MG63 (cell line): ENCODE measurements around the gene HADHA. TPM values are rescaled to one million over a fixed set of nuclear protein-coding genes. Genes with fewer than 3 reads are reported as not detected.
A peak's percentile ranks its signal among the peaks of the same experiment; 100 is the strongest.
"Not testable (repeated sequence)": the region's sequence is repeated elsewhere in the genome, so short reads cannot be mapped to it uniquely, and the experiment has no call there.

Source experiments
- DNase-seq: peaks from one replicate; pipeline ENCODE4 v3.0.0-alpha.2; 2020
- H3K27me3 ChIP-seq: fragments of 250-450 bp; sonication (Bioruptor Pico); 2 replicates; pipeline ENCODE4 v1.5.1; 2020; ENCODE audit warnings: mild to moderate bottlenecking, moderate library complexity
- H3K36me3 ChIP-seq: fragments of 250-450 bp; sonication (Bioruptor Pico); 2 replicates; pipeline ENCODE4 v1.5.1; 2020; ENCODE audit warnings: mild to moderate bottlenecking, moderate library complexity
- H3K4me3 ChIP-seq: fragments of 250-450 bp; sonication (Bioruptor Pico); 2 replicates; pipeline ENCODE4 v1.5.1; 2020; ENCODE audit warnings: mild to moderate bottlenecking, moderate library complexity
- H3K9me3 ChIP-seq: fragments of 250-450 bp; sonication (Bioruptor Pico); 2 replicates; pipeline ENCODE4 v1.5.1; 2020; ENCODE audit warnings: mild to moderate bottlenecking, moderate library complexity
- total RNA-seq: library from RNA; depleted of rRNA; stranded (reverse); fragments of >200 nt; shearing (Covaris generic); gene quantifications from 2 replicates; pipeline ENCODE4 v1.2.3, GENCODE V29; 2014; ENCODE audit warnings: low replicate concordance; rRNA removed

The HADHA gene
- total RNA-seq = 141 and 162 TPM in 2 replicates

GRCh38 chr2:26244309-26245230 lies at the start of gene HADHA, which contains the start of gene HADHB:
Gene HADHA, minus strand, starts transcription at chr2:26244632. Its CDS starts 36 bp downstream, at chr2:26244596.
Gene HADHB, plus strand, starts transcription at chr2:26244939. Its CDS starts 9,316 bp downstream, at chr2:26254255.
- Histone ChIP-seq H3K27me3 (no peaks in the 10 kb centered on the region), H3K36me3 (peaks cover 6% of the 10 kb centered on the region; the same call in 1 of the 2 replicates), H3K9me3 (no peaks in the 10 kb centered on the region), H3K4me3 (peak within 1 kb of the TSS; percentile 83)
- peak; percentile 92 for DNase-seq

- H3K9me3 ChIP-seq = no peaks in the 10 kb centered on the region
- peak; percentile 31 for DNase-seq
- no peak overlapping the region for H3K4me3 ChIP-seq
- H3K27me3 ChIP-seq = no peaks in the 10 kb centered on the region
- 0 out of 2 replicates have a peak, but pooled peaks cover 4% of the 10 kb centered on the region for H3K36me3 ChIP-seq
These were observed 48.2 kb upstream of the HADHA start for GRCh38 chr2:26292646-26293045.

- no peak for DNase-seq
- H3K9me3 ChIP-seq = no peaks in the 10 kb centered on the region
- H3K36me3 ChIP-seq = peaks cover 11% of the 10 kb centered on the region
- H3K27me3 ChIP-seq = no peaks in the 10 kb centered on the region
- H3K4me3 ChIP-seq = no peak overlapping the region
These were observed 45.6 kb upstream of the HADHA start for GRCh38 chr2:26290001-26290400.

- no peaks in the 10 kb centered on the region for H3K9me3 ChIP-seq
- no peak overlapping the region for H3K4me3 ChIP-seq
- no peak for DNase-seq
- H3K27me3 ChIP-seq = no peaks in the 10 kb centered on the region
- peaks cover 39% of the 10 kb centered on the region for H3K36me3 ChIP-seq
These were observed 41.5 kb upstream of the HADHA start for GRCh38 chr2:26285931-26286330.

GRCh38 chr2:26284132-26284531 lies 39.7 kb upstream of the HADHA start:
- H3K27me3 ChIP-seq = no peaks in the 10 kb centered on the region
- no peaks in the 10 kb centered on the region for H3K9me3 ChIP-seq
- peak; percentile 36 for DNase-seq
- H3K4me3 ChIP-seq = no peak overlapping the region
- H3K36me3 ChIP-seq = peaks cover 41% of the 10 kb centered on the region

- Histone ChIP-seq H3K27me3 (no peaks in the 10 kb centered on the region), H3K36me3 (peaks cover 47% of the 10 kb centered on the region), H3K9me3 (no peaks in the 10 kb centered on the region), H3K4me3 (no peak overlapping the region)
- DNase-seq = no peak
These were observed 39.2 kb upstream of the HADHA start for GRCh38 chr2:26283606-26284005.

GRCh38 chr2:26281226-26281625 lies 36.8 kb upstream of the HADHA start:
- Histone ChIP-seq H3K27me3 (no peaks in the 10 kb centered on the region), H3K4me3 (no peak overlapping the region), H3K36me3 (peaks cover 49% of the 10 kb centered on the region), H3K9me3 (no peaks in the 10 kb centered on the region)
- no peak for DNase-seq

GRCh38 chr2:26279886-26280285 lies 35.5 kb upstream of the HADHA start:
- Histone ChIP-seq H3K4me3 (no peak overlapping the region), H3K36me3 (peaks cover 49% of the 10 kb centered on the region), H3K9me3 (no peaks in the 10 kb centered on the region), H3K27me3 (no peaks in the 10 kb centered on the region)
- DNase-seq = no peak

- H3K27me3 ChIP-seq = no peaks in the 10 kb centered on the region
- H3K36me3 ChIP-seq = peaks cover 30% of the 10 kb centered on the region
- no peak overlapping the region for H3K4me3 ChIP-seq
- H3K9me3 ChIP-seq = no peaks in the 10 kb centered on the region
- no peak for DNase-seq
These were observed 32.2 kb upstream of the HADHA start for GRCh38 chr2:26276484-26277227.

GRCh38 chr2:26274058-26274613 lies 29.7 kb upstream of the HADHA start:
- DNase-seq = peak; percentile 79
- no peaks in the 10 kb centered on the region for H3K9me3 ChIP-seq
- H3K36me3 ChIP-seq = peaks cover 18% of the 10 kb centered on the region
- H3K4me3 ChIP-seq = no peak overlapping the region
- H3K27me3 ChIP-seq = no peaks in the 10 kb centered on the region

- H3K9me3 ChIP-seq = no peaks in the 10 kb centered on the region
- H3K36me3 ChIP-seq = peaks cover 12% of the 10 kb centered on the region
- H3K27me3 ChIP-seq = no peaks in the 10 kb centered on the region
- no peak overlapping the region for H3K4me3 ChIP-seq
- no peak for DNase-seq
These were observed 29.1 kb upstream of the HADHA start for GRCh38 chr2:26273501-26273900.

GRCh38 chr2:26270373-26270772 lies 25.9 kb upstream of the HADHA start:
- Histone ChIP-seq H3K9me3 (no peaks in the 10 kb centered on the region), H3K36me3 (peaks cover 5% of the 10 kb centered on the region), H3K4me3 (no peak overlapping the region), H3K27me3 (no peaks in the 10 kb centered on the region)
- no peak for DNase-seq

GRCh38 chr2:26269571-26270158 lies 25.2 kb upstream of the HADHA start:
- no peak for DNase-seq
- no peaks in the 10 kb centered on the region for H3K9me3 ChIP-seq
- no peak overlapping the region for H3K4me3 ChIP-seq
- H3K36me3 ChIP-seq = peaks cover 5% of the 10 kb centered on the region
- H3K27me3 ChIP-seq = no peaks in the 10 kb centered on the region

- H3K9me3 ChIP-seq, DNase-seq, H3K27me3 ChIP-seq, H3K36me3 ChIP-seq, H3K4me3 ChIP-seq: not testable (repeated sequence)
These were observed 24.4 kb upstream of the HADHA start for GRCh38 chr2:26268670-26269385.

GRCh38 chr2:26268213-26268612 lies 23.8 kb upstream of the HADHA start:
- no peaks in the 10 kb centered on the region for H3K9me3 ChIP-seq
- peaks cover 8% of the 10 kb centered on the region for H3K36me3 ChIP-seq
- no peak overlapping the region for H3K4me3 ChIP-seq
- H3K27me3 ChIP-seq = no peaks in the 10 kb centered on the region
- DNase-seq = no peak

GRCh38 chr2:26258836-26259235 lies 14.4 kb upstream of the HADHA start:
- H3K4me3 ChIP-seq, DNase-seq, H3K9me3 ChIP-seq, H3K27me3 ChIP-seq: not testable (repeated sequence)
- H3K36me3 ChIP-seq = peaks cover 35% of the 10 kb centered on the region
